DND-41 (cell line): ENCODE results near the gene SCEL.

Experiments
- ATAC-seq: fragments of 200-7000 bp; cut with Tn5 transposase; 3 replicates; pipeline ENCODE4 v1.9.1; 2021; ENCODE audit warnings: low read depth; ENCODE audit not compliant: insufficient read depth
- DNase-seq: peaks from one replicate; pipeline ENCODE4 v3.0.0-alpha.2; 2020
- H2AFZ ChIP-seq: 2 replicates; pipeline ENCODE4 v1.6.0; 2012; ENCODE audit warnings: low read depth, low read length
- H3K27ac ChIP-seq: 2 replicates; pipeline ENCODE4 v1.5.1; 2012; ENCODE audit warnings: low read length, inconsistent platforms
- H3K27me3 ChIP-seq: fragments of 200-600 bp; sonication (generic); 2 replicates; pipeline ENCODE4 v1.6.0; 2012; ENCODE audit warnings: low read length, mild to moderate bottlenecking, inconsistent platforms; ENCODE audit not compliant: insufficient read depth, poor library complexity
- H3K36me3 ChIP-seq: 2 replicates; pipeline ENCODE4 v1.5.1; 2012; ENCODE audit warnings: low read length, inconsistent platforms; ENCODE audit not compliant: insufficient read depth
- H3K4me1 ChIP-seq: 2 replicates; pipeline ENCODE4 v1.5.1; 2012; ENCODE audit warnings: mild to moderate bottlenecking, low read length; ENCODE audit not compliant: insufficient read depth
- H3K4me2 ChIP-seq: 2 replicates; pipeline ENCODE4 v1.6.0; 2012; ENCODE audit warnings: mild to moderate bottlenecking, moderate library complexity, low read length, inconsistent platforms; ENCODE audit not compliant: insufficient read depth
- H3K4me3 ChIP-seq, 2 experiments: fragments of 200-600 bp in 1 of 2; shearing (Covaris generic) in 1 of 2; 2 replicates each; pipeline ENCODE4 v1.5.1; 2012 to 2016; ENCODE audit warnings: inconsistent platforms in 2 of 2, low read length in 2 of 2, mild to moderate bottlenecking in 2 of 2, low read depth in 1 of 2, moderate library complexity in 1 of 2
- H3K79me2 ChIP-seq: 2 replicates; pipeline ENCODE4 v1.6.0; 2012; ENCODE audit warnings: low read length, inconsistent platforms; ENCODE audit not compliant: insufficient read depth
- H3K9ac ChIP-seq: 2 replicates; pipeline ENCODE4 v1.6.0; 2012; ENCODE audit warnings: low read depth, mild to moderate bottlenecking, inconsistent platforms, low read length, moderate library complexity
- H3K9me3 ChIP-seq: 2 replicates; pipeline ENCODE4 v1.5.1; 2012; ENCODE audit warnings: low read length, moderate library complexity, mild to moderate bottlenecking, inconsistent platforms; ENCODE audit not compliant: insufficient read depth, severe bottlenecking
- H4K20me1 ChIP-seq: 2 replicates; pipeline ENCODE4 v1.6.0; 2012; ENCODE audit warnings: low read length; ENCODE audit not compliant: insufficient read depth
- EZH2 ChIP-seq: IDR thresholded peaks from 3 replicates; pipeline ENCODE4 v1.6.1; 2012; ENCODE audit warnings: borderline replicate concordance, low read depth, mild to moderate bottlenecking, moderate library complexity, low read length, inconsistent platforms; ENCODE audit not compliant: severe bottlenecking
- TF ChIP-seq, protein P1 (sequence below): IDR thresholded peaks from 2 replicates; pipeline ENCODE4 v1.5.1; 2012; ENCODE audit warnings: borderline replicate concordance, low read length, moderate library complexity, mild to moderate bottlenecking; ENCODE audit not compliant: poor library complexity, severe bottlenecking; ENCODE audit errors: extremely low read depth

The SCEL gene

DNA sequence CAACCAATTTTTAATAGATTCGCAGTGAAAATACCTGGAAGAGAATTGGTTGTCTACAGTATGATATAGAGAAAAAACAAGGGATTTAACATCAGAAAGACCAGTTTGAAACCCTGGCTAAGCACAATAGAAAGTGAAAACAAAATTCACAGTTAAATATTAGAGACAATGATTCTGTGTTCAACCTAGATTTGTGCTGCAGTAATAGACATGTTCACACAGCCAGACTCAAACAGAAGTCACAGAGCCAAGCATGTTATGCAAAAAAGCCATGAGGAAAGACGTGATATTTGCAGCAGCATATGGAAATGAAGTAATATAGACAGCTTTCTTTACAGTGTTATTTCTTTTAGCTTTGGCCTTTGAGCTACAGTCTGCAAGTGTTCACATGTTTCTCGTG, 48.1 kb downstream of the SCEL start:
- no peak overlapping the region for H3K27ac ChIP-seq
- no peaks in the 10 kb centered on the region for H3K4me1 ChIP-seq
- H4K20me1 ChIP-seq = no peaks in the 10 kb centered on the region
- no peak for ATAC-seq
- H3K4me3 ChIP-seq = no peak overlapping the region
- TF ChIP-seq, protein P1, sequence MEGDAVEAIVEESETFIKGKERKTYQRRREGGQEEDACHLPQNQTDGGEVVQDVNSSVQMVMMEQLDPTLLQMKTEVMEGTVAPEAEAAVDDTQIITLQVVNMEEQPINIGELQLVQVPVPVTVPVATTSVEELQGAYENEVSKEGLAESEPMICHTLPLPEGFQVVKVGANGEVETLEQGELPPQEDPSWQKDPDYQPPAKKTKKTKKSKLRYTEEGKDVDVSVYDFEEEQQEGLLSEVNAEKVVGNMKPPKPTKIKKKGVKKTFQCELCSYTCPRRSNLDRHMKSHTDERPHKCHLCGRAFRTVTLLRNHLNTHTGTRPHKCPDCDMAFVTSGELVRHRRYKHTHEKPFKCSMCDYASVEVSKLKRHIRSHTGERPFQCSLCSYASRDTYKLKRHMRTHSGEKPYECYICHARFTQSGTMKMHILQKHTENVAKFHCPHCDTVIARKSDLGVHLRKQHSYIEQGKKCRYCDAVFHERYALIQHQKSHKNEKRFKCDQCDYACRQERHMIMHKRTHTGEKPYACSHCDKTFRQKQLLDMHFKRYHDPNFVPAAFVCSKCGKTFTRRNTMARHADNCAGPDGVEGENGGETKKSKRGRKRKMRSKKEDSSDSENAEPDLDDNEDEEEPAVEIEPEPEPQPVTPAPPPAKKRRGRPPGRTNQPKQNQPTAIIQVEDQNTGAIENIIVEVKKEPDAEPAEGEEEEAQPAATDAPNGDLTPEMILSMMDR = no peak
- no peak for TF ChIP-seq EZH2
- no peak overlapping the region for H3K9ac ChIP-seq
- no peak overlapping the region for H3K4me2 ChIP-seq
- no peak overlapping the region for H2AFZ ChIP-seq
- no peaks in the 10 kb centered on the region for H3K79me2 ChIP-seq
- H3K9me3 ChIP-seq = no peaks in the 10 kb centered on the region
- no peaks in the 10 kb centered on the region for H3K36me3 ChIP-seq
- DNase-seq = no peak
- H3K27me3 ChIP-seq = no peaks in the 10 kb centered on the region

DNA sequence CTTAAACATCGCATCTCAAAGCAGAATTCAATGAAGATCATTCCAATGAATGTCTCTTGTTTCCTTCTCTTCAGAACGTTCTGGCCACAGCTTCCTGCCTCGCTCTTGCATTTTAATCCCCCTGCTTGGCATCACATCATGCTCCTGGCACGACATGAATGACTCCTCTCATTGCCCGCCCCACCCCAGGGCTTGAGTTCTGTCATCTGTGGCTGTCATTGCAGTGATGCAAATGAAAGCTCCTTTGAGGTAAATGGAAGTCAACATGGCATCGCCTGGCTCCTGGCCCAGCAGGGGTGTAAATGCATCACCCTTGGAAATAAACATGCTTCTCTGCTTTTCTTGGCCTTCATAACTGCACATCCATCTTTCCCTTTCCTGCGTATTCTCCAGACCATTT, 48.6 kb downstream of the SCEL start:
- H3K79me2 ChIP-seq = no peaks in the 10 kb centered on the region
- H3K27ac ChIP-seq = no peak overlapping the region
- H3K4me3 ChIP-seq = no peak overlapping the region
- ATAC-seq = no peak
- H3K36me3 ChIP-seq = no peaks in the 10 kb centered on the region
- peak; percentile 7 for DNase-seq
- no peak overlapping the region for H3K4me2 ChIP-seq
- TF ChIP-seq EZH2 = no peak
- TF ChIP-seq, protein P1 = no peak
- H3K27me3 ChIP-seq = no peaks in the 10 kb centered on the region
- H3K4me1 ChIP-seq = no peaks in the 10 kb centered on the region
- no peak overlapping the region for H2AFZ ChIP-seq
- H3K9me3 ChIP-seq = no peaks in the 10 kb centered on the region
- H3K9ac ChIP-seq = no peak overlapping the region
- no peaks in the 10 kb centered on the region for H4K20me1 ChIP-seq

DNA sequence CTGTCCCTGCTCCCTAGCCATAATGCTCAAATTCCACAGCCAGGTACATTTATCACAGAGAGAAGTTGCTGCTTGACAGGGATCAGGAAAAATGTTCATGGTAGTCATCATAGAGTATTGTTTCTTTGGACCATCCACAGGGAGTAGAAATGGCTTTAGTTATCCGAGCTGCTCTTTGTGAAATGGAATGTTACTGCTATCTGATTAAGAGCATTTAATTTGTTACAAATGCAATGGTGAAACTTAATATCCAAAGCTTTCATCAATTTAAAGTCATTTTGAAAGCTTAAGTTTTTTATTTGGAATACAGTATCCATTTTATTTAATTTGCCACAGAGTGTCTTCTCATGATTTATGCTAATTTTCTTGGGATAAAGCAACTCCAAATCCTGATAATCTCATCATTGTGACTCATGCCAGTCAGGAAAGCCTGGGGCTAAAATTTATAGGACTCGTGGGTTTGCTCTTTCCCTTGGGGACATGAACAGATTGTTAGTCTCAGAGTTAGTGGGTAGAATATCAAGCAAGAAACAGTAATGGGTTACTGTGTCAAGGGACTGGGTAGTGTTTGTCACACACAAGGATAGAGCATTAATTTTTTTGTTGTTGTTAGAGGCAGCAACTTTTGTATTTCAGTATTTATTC, 59.8 kb downstream of the SCEL start:
- TF ChIP-seq, protein P1 = no peak
- no peak for TF ChIP-seq EZH2
- Histone ChIP-seq H3K9me3 (no peaks in the 10 kb centered on the region), H2AFZ (no peak overlapping the region), H3K4me2 (no peak overlapping the region), H4K20me1 (no peaks in the 10 kb centered on the region), H3K27ac (no peak overlapping the region), H3K4me3 (no peak overlapping the region), H3K27me3 (no peaks in the 10 kb centered on the region), H3K9ac (no peak overlapping the region), H3K36me3 (no peaks in the 10 kb centered on the region), H3K79me2 (no peaks in the 10 kb centered on the region), H3K4me1 (no peaks in the 10 kb centered on the region)
- ATAC-seq (no peak), DNase-seq (no peak)

DNA sequence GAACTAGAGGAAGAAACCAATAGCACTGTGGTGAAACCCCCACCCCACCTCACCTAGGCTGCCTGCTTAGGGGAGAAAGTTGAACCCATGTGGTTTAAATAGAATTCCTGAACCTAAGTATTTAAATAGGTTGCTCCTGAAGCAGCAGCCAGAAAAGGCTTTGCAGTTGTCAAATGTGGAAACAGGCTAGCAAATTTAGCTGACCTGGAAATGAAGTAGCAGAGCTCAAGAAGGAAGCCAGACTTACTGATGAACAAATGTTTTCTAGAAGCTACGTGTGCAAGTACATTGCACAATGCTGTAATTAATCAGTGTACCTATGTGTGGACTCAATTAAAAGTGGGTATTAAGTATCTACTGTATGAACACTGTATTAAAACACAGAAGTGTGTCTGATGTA, 61.3 kb downstream of the SCEL start:
- H4K20me1 ChIP-seq = no peaks in the 10 kb centered on the region
- no peaks in the 10 kb centered on the region for H3K36me3 ChIP-seq
- ATAC-seq (no peak), DNase-seq (no peak)
- H3K9ac ChIP-seq = no peak overlapping the region
- H3K27me3 ChIP-seq = no peaks in the 10 kb centered on the region
- TF ChIP-seq EZH2 = no peak
- no peak overlapping the region for H3K27ac ChIP-seq
- H3K4me2 ChIP-seq = no peak overlapping the region
- H3K4me1 ChIP-seq = no peaks in the 10 kb centered on the region
- no peaks in the 10 kb centered on the region for H3K9me3 ChIP-seq
- H2AFZ ChIP-seq = no peak overlapping the region
- H3K4me3 ChIP-seq = no peak overlapping the region
- no peaks in the 10 kb centered on the region for H3K79me2 ChIP-seq
